GM19328 (cell line): ENCODE results near the gene EZH2.

Experiments used
- ATAC-seq: cut with Tn5 transposase; IDR thresholded peaks from one replicate; pipeline ENCODE4 v1.9.1; 2021; ENCODE audit warnings: mild to moderate bottlenecking, moderate library complexity; ENCODE audit not compliant: unreplicated experiment

Gene EZH2

GRCh38 chr7:148901178-148901577, 17.1 kb upstream of the EZH2 start:
- no peak for ATAC-seq

GRCh38 chr7:148898845-148899484, 14.9 kb upstream of the EZH2 start:
- ATAC-seq = no peak

GRCh38 chr7:148894591-148894990, 10.5 kb upstream of the EZH2 start:
- ATAC-seq = no peak

GRCh38 chr7:148893071-148893470, 9.0 kb upstream of the EZH2 start:
- ATAC-seq = no peak

GRCh38 chr7:148888300-148888699, 4.2 kb upstream of the EZH2 start:
- ATAC-seq = no peak

GRCh38 chr7:148886844-148887243, 2.8 kb upstream of the EZH2 start:
- no peak for ATAC-seq

GRCh38 chr7:148884299-148885022, 370 bp upstream of the EZH2 start:
- peak; percentile 90 for ATAC-seq

GRCh38 chr7:148883266-148884048, 634 bp downstream of the EZH2 start:
- ATAC-seq = peak; percentile 24

GRCh38 chr7:148882841-148883265, 1.2 kb downstream of the EZH2 start:
- ATAC-seq = no peak

GRCh38 chr7:148882192-148882591, 1.9 kb downstream of the EZH2 start:
- ATAC-seq = no peak

- ATAC-seq = no peak
Observed at GRCh38 chr7:148878317-148878716, 5.8 kb downstream of the EZH2 start.

- ATAC-seq = no peak
Observed at GRCh38 chr7:148877517-148877916, 6.6 kb downstream of the EZH2 start.

GRCh38 chr7:148872188-148872587, 11.9 kb downstream of the EZH2 start:
- no peak for ATAC-seq

- ATAC-seq = no peak
Observed at GRCh38 chr7:148871551-148871950, 12.5 kb downstream of the EZH2 start.

GRCh38 chr7:148871030-148871429, 13.1 kb downstream of the EZH2 start:
- ATAC-seq = no peak

- no peak for ATAC-seq
Observed at GRCh38 chr7:148868378-148868674, 15.8 kb downstream of the EZH2 start.

- ATAC-seq = no peak
Observed at GRCh38 chr7:148867596-148868377, 16.3 kb downstream of the EZH2 start.

GRCh38 chr7:148866362-148866761, 17.7 kb downstream of the EZH2 start:
- ATAC-seq = no peak

GRCh38 chr7:148865283-148865682, 18.8 kb downstream of the EZH2 start:
- no peak for ATAC-seq

GRCh38 chr7:148863324-148863723, 20.8 kb downstream of the EZH2 start:
- ATAC-seq = no peak

GRCh38 chr7:148862481-148862880, 21.6 kb downstream of the EZH2 start:
- no peak for ATAC-seq
